Tibial nerve (tissue), 4 donors: Measurements from ENCODE around the gene NEK10. TPM values are rescaled to one million over a fixed set of nuclear protein-coding genes. Genes with fewer than 3 reads are reported as not detected.

ENCODE experiments used
- DNase-seq, 2 donors: peaks; one replicate each; pipeline ENCODE4 v3.0.0-alpha.2; 2019; ENCODE audit warnings: low spot score in 2 of 2
- H3K27ac ChIP-seq, 4 donors: fragments of 200-600 bp; sonication (generic) in 3 of 4; one replicate each; pipeline ENCODE4 v1.5.1; 2017 to 2019; ENCODE audit warnings: mild to moderate bottlenecking in 1 of 4
- H3K27me3 ChIP-seq, 2 donors: fragments of 200-600 bp; sonication (generic) in 1 of 2; one replicate each; pipeline versions ENCODE4 v1.5.1 to v1.6.0; 2017 to 2019
- H3K36me3 ChIP-seq, 3 donors: fragments of 200-600 bp; sonication (generic); one replicate each; pipeline ENCODE4 v1.5.1; 2018 to 2019
- H3K4me1 ChIP-seq, 4 donors: fragments of 200-600 bp; sonication (generic) in 3 of 4; one replicate each; pipeline ENCODE4 v1.5.1; 2017 to 2019
- H3K4me3 ChIP-seq, 4 donors: fragments of 200-600 bp; sonication (generic) in 3 of 4; one replicate each; pipeline ENCODE4 v1.5.1; 2017 to 2019; ENCODE audit warnings: mild to moderate bottlenecking in 1 of 4, moderate library complexity in 1 of 4
- H3K9me3 ChIP-seq, 4 donors: fragments of 200-600 bp; sonication (generic) in 3 of 4; one replicate each; pipeline ENCODE4 v1.5.1; 2017 to 2019
- EP300 ChIP-seq, 2 donors: sonication (generic); formaldehyde crosslinking; IDR thresholded peaks; one replicate each; pipeline ENCODE4 v1.6.1; 2017; ENCODE audit warnings: antibody characterized with exemption in 2 of 2, mild to moderate bottlenecking in 1 of 2
- POLR2A ChIP-seq, 2 donors: fragments of 450-650 bp; IDR thresholded peaks; one replicate each; pipeline ENCODE4 v1.6.1; 2017; ENCODE audit warnings: antibody characterized with exemption in 2 of 2, mild to moderate bottlenecking in 2 of 2, moderate library complexity in 2 of 2
- WGBS, 2 donors: methylation state at CpG; one replicate each; pipeline ENCODE4 v1.1.5; 2018; 5-methylcytosine and 5-hydroxymethylcytosine counted together
- total RNA-seq, 4 donors: library from RNA; depleted of rRNA; stranded (reverse); fragments of >200 nt; gene quantifications; one replicate each; pipeline ENCODE4 v1.1.0, GENCODE V29; 2016
- TF ChIP-seq, protein P1 (sequence below), 5 experiments: fragments of 200-600 bp in 3 of 5; fragments of 450-650 bp in 2 of 5; sonication (generic) in 3 of 5; IDR thresholded peaks; one replicate each; pipeline ENCODE4 v1.5.1; 2016 to 2019; ENCODE audit warnings: antibody characterized with exemption in 5 of 5, mild to moderate bottlenecking in 3 of 5, moderate library complexity in 2 of 5

NEK10 gene
- total RNA-seq, 4 donors from 2014 or later: 0.20 to 2.4 (median 1.7) TPM

DNA sequence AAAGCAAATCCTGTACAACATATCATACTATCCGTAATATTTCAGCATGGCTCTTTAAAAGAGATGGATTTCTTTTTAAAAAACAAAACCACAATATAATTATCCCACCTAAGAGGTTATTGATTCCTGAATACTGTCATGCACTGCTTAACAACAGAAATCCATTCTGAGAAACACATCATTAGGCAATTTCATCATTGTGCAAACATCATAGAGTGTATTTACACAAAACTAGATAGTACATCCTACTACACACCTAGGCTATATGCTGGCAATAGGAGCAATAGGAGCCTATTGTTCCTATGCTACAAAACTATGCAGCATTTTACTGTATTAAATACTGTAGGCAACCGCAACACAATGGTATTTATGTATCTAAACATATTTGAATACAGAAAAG lies 242.0 kb downstream of the NEK10 start:
- Histone ChIP-seq H3K27ac (no peak overlapping the region), H3K4me1 (no peaks in the 10 kb centered on the region), H3K4me3 (no peak overlapping the region), H3K27me3 (no peaks in the 10 kb centered on the region), H3K36me3 (no peaks in the 10 kb centered on the region), H3K9me3 (no peaks in the 10 kb centered on the region)
- TF ChIP-seq POLR2A (IDR thresholded peaks at IDR 0.05): no peak
- no peak for TF ChIP-seq EP300 (IDR thresholded peaks at IDR 0.05)
- TF ChIP-seq, protein P1, sequence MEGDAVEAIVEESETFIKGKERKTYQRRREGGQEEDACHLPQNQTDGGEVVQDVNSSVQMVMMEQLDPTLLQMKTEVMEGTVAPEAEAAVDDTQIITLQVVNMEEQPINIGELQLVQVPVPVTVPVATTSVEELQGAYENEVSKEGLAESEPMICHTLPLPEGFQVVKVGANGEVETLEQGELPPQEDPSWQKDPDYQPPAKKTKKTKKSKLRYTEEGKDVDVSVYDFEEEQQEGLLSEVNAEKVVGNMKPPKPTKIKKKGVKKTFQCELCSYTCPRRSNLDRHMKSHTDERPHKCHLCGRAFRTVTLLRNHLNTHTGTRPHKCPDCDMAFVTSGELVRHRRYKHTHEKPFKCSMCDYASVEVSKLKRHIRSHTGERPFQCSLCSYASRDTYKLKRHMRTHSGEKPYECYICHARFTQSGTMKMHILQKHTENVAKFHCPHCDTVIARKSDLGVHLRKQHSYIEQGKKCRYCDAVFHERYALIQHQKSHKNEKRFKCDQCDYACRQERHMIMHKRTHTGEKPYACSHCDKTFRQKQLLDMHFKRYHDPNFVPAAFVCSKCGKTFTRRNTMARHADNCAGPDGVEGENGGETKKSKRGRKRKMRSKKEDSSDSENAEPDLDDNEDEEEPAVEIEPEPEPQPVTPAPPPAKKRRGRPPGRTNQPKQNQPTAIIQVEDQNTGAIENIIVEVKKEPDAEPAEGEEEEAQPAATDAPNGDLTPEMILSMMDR (IDR thresholded peaks at IDR 0.05): no peak
- DNase-seq: no peak
- WGBS, 2 donors: 90 to 91% methylated on average over 2 of the region's 2 CpGs

- H3K4me3 ChIP-seq: no peak overlapping the region
- H3K27ac ChIP-seq: no peak overlapping the region
- H3K27me3 ChIP-seq: no peaks in the 10 kb centered on the region
- H3K36me3 ChIP-seq: no peaks in the 10 kb centered on the region
- TF ChIP-seq, protein P1 (IDR thresholded peaks at IDR 0.05): no peak
- no peak for TF ChIP-seq POLR2A (IDR thresholded peaks at IDR 0.05)
- no peak for TF ChIP-seq EP300 (IDR thresholded peaks at IDR 0.05)
- no peaks in the 10 kb centered on the region for H3K4me1 ChIP-seq
- no peak for DNase-seq
- WGBS, 2 donors: 84 to 87% methylated on average over 3 of the region's 3 CpGs
- H3K9me3 ChIP-seq: no peaks in the 10 kb centered on the region
Measured at GRCh38 chr3:27125821-27126501, 243.2 kb downstream of the NEK10 start.

GRCh38 chr3:27119639-27120038 lies 249.5 kb downstream of the NEK10 start:
- Histone ChIP-seq H3K27ac (no peak overlapping the region), H3K4me1 (no peaks in the 10 kb centered on the region), H3K36me3 (no peaks in the 10 kb centered on the region), H3K9me3 (no peaks in the 10 kb centered on the region), H3K27me3 (no peaks in the 10 kb centered on the region), H3K4me3 (no peak overlapping the region)
- TF ChIP-seq POLR2A (IDR thresholded peaks at IDR 0.05): no peak
- 54 to 70% methylated on average over 3 of the region's 3 CpGs for WGBS, 2 donors
- no peak for DNase-seq

GRCh38 chr3:27115352-27115751 lies 253.8 kb downstream of the NEK10 start:
- Histone ChIP-seq H3K9me3 (no peaks in the 10 kb centered on the region), H3K36me3 (no peaks in the 10 kb centered on the region), H3K27me3 (no peaks in the 10 kb centered on the region), H3K27ac (no peak overlapping the region), H3K4me1 (no peaks in the 10 kb centered on the region), H3K4me3 (no peak overlapping the region)
- 95% methylated on average over 1 of the region's 1 CpG for WGBS, 2 donors
- no peak for DNase-seq
- TF ChIP-seq POLR2A (IDR thresholded peaks at IDR 0.05) (no peak), EP300 (IDR thresholded peaks at IDR 0.05) (no peak)
- TF ChIP-seq, protein P1 (IDR thresholded peaks at IDR 0.05): no peak

GRCh38 chr3:27114684-27115083 lies 254.5 kb downstream of the NEK10 start:
- 81 to 100% methylated on average over 1 of the region's 1 CpG for WGBS, 2 donors
- no peak for DNase-seq
- Histone ChIP-seq H3K36me3 (no peaks in the 10 kb centered on the region), H3K27ac (no peak overlapping the region), H3K4me1 (no peaks in the 10 kb centered on the region), H3K9me3 (no peaks in the 10 kb centered on the region), H3K4me3 (no peak overlapping the region), H3K27me3 (no peaks in the 10 kb centered on the region)
- TF ChIP-seq EP300 (IDR thresholded peaks at IDR 0.05) (no peak), POLR2A (IDR thresholded peaks at IDR 0.05) (no peak)
- TF ChIP-seq, protein P1 (IDR thresholded peaks at IDR 0.05): no peak
